ENCODE measurements around the gene VWCE. TPM values are rescaled to one million over a fixed set of nuclear protein-coding genes. Genes with fewer than 3 reads are reported as not detected.

VWCE gene
- total RNA-seq, 1 experiment from 2014 or later: 20.6 TPM

DNA sequence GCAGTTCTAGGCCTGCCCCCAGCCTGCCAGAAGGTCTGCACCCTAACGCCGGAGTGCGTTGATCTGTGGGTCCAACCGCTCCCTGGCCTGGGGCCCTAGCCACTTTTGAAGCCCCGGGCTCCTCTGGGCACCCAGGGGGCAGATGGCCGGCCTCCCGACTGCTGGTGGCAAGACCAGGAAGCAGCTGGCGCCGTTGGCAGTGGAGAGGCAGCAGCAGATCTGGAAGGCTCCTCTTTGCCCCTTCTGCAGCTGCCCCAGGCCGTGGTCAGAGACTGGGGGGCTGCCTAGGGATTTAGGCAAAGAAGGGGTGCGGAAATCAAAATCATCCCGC lies 445 bp upstream of the VWCE start:
- Mint-ChIP-seq H3K9me3 (no peaks in the 10 kb centered on the region), H3K4me1 (peaks cover 28 to 35% of the 10 kb centered on the region in 2 experiments), H3K27ac (no peak overlapping the region), H3K36me3 (ENCODE audit: insufficient read depth in 1 of 3, low read depth in 3 of 3) (peaks cover 8 to 40% (median 27%) of the 10 kb centered on the region in 3 experiments; a peak in 6 of 7 replicates), H3K27me3 (ENCODE audit: low read depth) (peaks cover 16% of the 10 kb centered on the region), H3K4me3 (peak overlapping the region; percentile 77 to 81)
- Histone ChIP-seq H4K8ac (replicated peaks; ENCODE audit: insufficient read length, low read depth, low read length) (no peak overlapping the region), H3K9me3 (ENCODE audit: control insufficient read depth, low read depth, low read length) (no peaks in the 10 kb centered on the region), H3K9ac (ENCODE audit: extremely low read depth, insufficient read length, low read length) (no peak overlapping the region), H3T11ph (ENCODE audit: low read length) (no peak overlapping the region), H3K79me2 (ENCODE audit: insufficient read depth, low read length) (no peaks in the 10 kb centered on the region), H3K4me1 (ENCODE audit: insufficient read depth, low read length) (no peaks in the 10 kb centered on the region), H3K79me1 (ENCODE audit: insufficient read depth, low read depth, low read length, poor library complexity, severe bottlenecking) (no peaks in the 10 kb centered on the region), H3K14ac (ENCODE audit: insufficient read depth, low read length) (0 out of 2 replicates have a peak overlapping the region, but pooled peaks have one; percentile 58), H2BK20ac (ENCODE audit: low read depth, low read length, poor library complexity, severe bottlenecking) (no peak overlapping the region), H2BK120ac (ENCODE audit: low read depth, low read length, poor library complexity, severe bottlenecking) (no peak overlapping the region), H3K23ac (ENCODE audit: insufficient read length, low read depth, low read length) (no peak overlapping the region), H3K27ac (ENCODE audit: insufficient read length, low read depth, low read length) (no peak overlapping the region), H3K56ac (ENCODE audit: insufficient read length, low read depth, low read length) (no peak overlapping the region), H4K20me1 (ENCODE audit: control insufficient read depth, insufficient read depth, insufficient read length) (no peaks in the 10 kb centered on the region), H4K91ac (ENCODE audit: insufficient read length, low read depth, low read length) (no peak overlapping the region), H2BK12ac (ENCODE audit: insufficient read length, low read depth, low read length) (no peak overlapping the region), H2AK5ac (ENCODE audit: insufficient read length, low read length) (no peak overlapping the region), H4K5ac (ENCODE audit: insufficient read length, low read depth, low read length) (no peak overlapping the region), H2AFZ (ENCODE audit: low read length) (no peak overlapping the region), H2BK5ac (ENCODE audit: insufficient read length, low read length) (no peak overlapping the region), H3K18ac (ENCODE audit: insufficient read length, low read depth, low read length) (no peak overlapping the region), H3K4me2 (ENCODE audit: insufficient read depth, insufficient read length, low read length) (peak overlapping the region; percentile 59), H3K23me2 (ENCODE audit: insufficient read length, low read depth, low read length, poor library complexity, severe bottlenecking) (peaks cover 14% of the 10 kb centered on the region), H3K27me3 (ENCODE audit: insufficient read depth, low read length) (peaks cover 3% of the 10 kb centered on the region; the same call in 1 of the 2 replicates), H2BK15ac (ENCODE audit: low read depth, low read length) (no peak overlapping the region), H3K4ac (ENCODE audit: low read depth, low read length) (no peak overlapping the region)
- no CpG with 5 or more reads among the region's 12 CpGs for WGBS (ENCODE audit: extremely low coverage, insufficient read length, low lambda C conversion rate)
- TF ChIP-seq, protein P1, sequence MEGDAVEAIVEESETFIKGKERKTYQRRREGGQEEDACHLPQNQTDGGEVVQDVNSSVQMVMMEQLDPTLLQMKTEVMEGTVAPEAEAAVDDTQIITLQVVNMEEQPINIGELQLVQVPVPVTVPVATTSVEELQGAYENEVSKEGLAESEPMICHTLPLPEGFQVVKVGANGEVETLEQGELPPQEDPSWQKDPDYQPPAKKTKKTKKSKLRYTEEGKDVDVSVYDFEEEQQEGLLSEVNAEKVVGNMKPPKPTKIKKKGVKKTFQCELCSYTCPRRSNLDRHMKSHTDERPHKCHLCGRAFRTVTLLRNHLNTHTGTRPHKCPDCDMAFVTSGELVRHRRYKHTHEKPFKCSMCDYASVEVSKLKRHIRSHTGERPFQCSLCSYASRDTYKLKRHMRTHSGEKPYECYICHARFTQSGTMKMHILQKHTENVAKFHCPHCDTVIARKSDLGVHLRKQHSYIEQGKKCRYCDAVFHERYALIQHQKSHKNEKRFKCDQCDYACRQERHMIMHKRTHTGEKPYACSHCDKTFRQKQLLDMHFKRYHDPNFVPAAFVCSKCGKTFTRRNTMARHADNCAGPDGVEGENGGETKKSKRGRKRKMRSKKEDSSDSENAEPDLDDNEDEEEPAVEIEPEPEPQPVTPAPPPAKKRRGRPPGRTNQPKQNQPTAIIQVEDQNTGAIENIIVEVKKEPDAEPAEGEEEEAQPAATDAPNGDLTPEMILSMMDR (conservative IDR thresholded peaks at IDR 0.05): no peak
- DNase-seq: no peak

All from H9 (cell line).